DND-41 (cell line): Measurements from ENCODE around the gene SYNE1.
"Not testable (repeated sequence)": the region's sequence is repeated elsewhere in the genome, so short reads cannot be mapped to it uniquely, and the experiment has no call there.

Experiments
- ATAC-seq: fragments of 200-7000 bp; cut with Tn5 transposase; 3 replicates; pipeline ENCODE4 v1.9.1; 2021; ENCODE audit warnings: low read depth; ENCODE audit not compliant: insufficient read depth
- DNase-seq: peaks from one replicate; pipeline ENCODE4 v3.0.0-alpha.2; 2020
- H2AFZ ChIP-seq: 2 replicates; pipeline ENCODE4 v1.6.0; 2012; ENCODE audit warnings: low read depth, low read length
- H3K27ac ChIP-seq: 2 replicates; pipeline ENCODE4 v1.5.1; 2012; ENCODE audit warnings: low read length, inconsistent platforms
- H3K27me3 ChIP-seq: fragments of 200-600 bp; sonication (generic); 2 replicates; pipeline ENCODE4 v1.6.0; 2012; ENCODE audit warnings: low read length, mild to moderate bottlenecking, inconsistent platforms; ENCODE audit not compliant: insufficient read depth, poor library complexity
- H3K36me3 ChIP-seq: 2 replicates; pipeline ENCODE4 v1.5.1; 2012; ENCODE audit warnings: low read length, inconsistent platforms; ENCODE audit not compliant: insufficient read depth
- H3K4me1 ChIP-seq: 2 replicates; pipeline ENCODE4 v1.5.1; 2012; ENCODE audit warnings: mild to moderate bottlenecking, low read length; ENCODE audit not compliant: insufficient read depth
- H3K4me2 ChIP-seq: 2 replicates; pipeline ENCODE4 v1.6.0; 2012; ENCODE audit warnings: mild to moderate bottlenecking, moderate library complexity, low read length, inconsistent platforms; ENCODE audit not compliant: insufficient read depth
- H3K4me3 ChIP-seq, 2 experiments: fragments of 200-600 bp in 1 of 2; shearing (Covaris generic) in 1 of 2; 2 replicates each; pipeline ENCODE4 v1.5.1; 2012 to 2016; ENCODE audit warnings: inconsistent platforms in 2 of 2, low read length in 2 of 2, mild to moderate bottlenecking in 2 of 2, low read depth in 1 of 2, moderate library complexity in 1 of 2
- H3K79me2 ChIP-seq: 2 replicates; pipeline ENCODE4 v1.6.0; 2012; ENCODE audit warnings: low read length, inconsistent platforms; ENCODE audit not compliant: insufficient read depth
- H3K9ac ChIP-seq: 2 replicates; pipeline ENCODE4 v1.6.0; 2012; ENCODE audit warnings: low read depth, mild to moderate bottlenecking, inconsistent platforms, low read length, moderate library complexity
- H3K9me3 ChIP-seq: 2 replicates; pipeline ENCODE4 v1.5.1; 2012; ENCODE audit warnings: low read length, moderate library complexity, mild to moderate bottlenecking, inconsistent platforms; ENCODE audit not compliant: insufficient read depth, severe bottlenecking
- H4K20me1 ChIP-seq: 2 replicates; pipeline ENCODE4 v1.6.0; 2012; ENCODE audit warnings: low read length; ENCODE audit not compliant: insufficient read depth
- EZH2 ChIP-seq: IDR thresholded peaks from 3 replicates; pipeline ENCODE4 v1.6.1; 2012; ENCODE audit warnings: borderline replicate concordance, low read depth, mild to moderate bottlenecking, moderate library complexity, low read length, inconsistent platforms; ENCODE audit not compliant: severe bottlenecking
- TF ChIP-seq, protein P1 (sequence below): IDR thresholded peaks from 2 replicates; pipeline ENCODE4 v1.5.1; 2012; ENCODE audit warnings: borderline replicate concordance, low read length, moderate library complexity, mild to moderate bottlenecking; ENCODE audit not compliant: poor library complexity, severe bottlenecking; ENCODE audit errors: extremely low read depth

The SYNE1 gene

DNA sequence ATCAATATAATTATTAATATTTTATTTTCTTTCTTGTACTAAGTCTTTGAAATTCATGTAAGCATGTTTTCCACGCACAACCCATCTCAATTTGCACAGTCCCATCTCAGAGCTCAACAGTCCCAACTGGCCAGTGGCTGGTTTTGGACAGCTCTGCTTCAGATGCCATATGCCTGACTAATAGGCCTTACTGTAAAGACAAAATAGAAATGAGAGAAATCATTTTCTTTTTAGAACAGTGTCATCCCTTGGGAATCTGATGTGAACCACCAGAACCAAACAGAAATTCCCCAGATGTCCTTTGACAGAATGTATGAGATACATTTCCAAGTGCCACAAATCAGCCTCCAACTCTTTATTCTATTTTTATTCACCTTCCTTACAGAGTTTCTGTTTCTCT lies 490.8 kb downstream of the SYNE1 start:
- no peak overlapping the region for H3K4me3 ChIP-seq
- H3K27me3 ChIP-seq: no peaks in the 10 kb centered on the region
- no peaks in the 10 kb centered on the region for H3K4me1 ChIP-seq
- H3K79me2 ChIP-seq: no peaks in the 10 kb centered on the region
- DNase-seq (no peak), ATAC-seq (no peak)
- no peaks in the 10 kb centered on the region for H3K9me3 ChIP-seq
- no peaks in the 10 kb centered on the region for H4K20me1 ChIP-seq
- H3K27ac ChIP-seq: no peak overlapping the region
- H3K36me3 ChIP-seq: peaks cover 33% of the 10 kb centered on the region
- TF ChIP-seq, protein P1, sequence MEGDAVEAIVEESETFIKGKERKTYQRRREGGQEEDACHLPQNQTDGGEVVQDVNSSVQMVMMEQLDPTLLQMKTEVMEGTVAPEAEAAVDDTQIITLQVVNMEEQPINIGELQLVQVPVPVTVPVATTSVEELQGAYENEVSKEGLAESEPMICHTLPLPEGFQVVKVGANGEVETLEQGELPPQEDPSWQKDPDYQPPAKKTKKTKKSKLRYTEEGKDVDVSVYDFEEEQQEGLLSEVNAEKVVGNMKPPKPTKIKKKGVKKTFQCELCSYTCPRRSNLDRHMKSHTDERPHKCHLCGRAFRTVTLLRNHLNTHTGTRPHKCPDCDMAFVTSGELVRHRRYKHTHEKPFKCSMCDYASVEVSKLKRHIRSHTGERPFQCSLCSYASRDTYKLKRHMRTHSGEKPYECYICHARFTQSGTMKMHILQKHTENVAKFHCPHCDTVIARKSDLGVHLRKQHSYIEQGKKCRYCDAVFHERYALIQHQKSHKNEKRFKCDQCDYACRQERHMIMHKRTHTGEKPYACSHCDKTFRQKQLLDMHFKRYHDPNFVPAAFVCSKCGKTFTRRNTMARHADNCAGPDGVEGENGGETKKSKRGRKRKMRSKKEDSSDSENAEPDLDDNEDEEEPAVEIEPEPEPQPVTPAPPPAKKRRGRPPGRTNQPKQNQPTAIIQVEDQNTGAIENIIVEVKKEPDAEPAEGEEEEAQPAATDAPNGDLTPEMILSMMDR: no peak
- no peak for TF ChIP-seq EZH2
- no peak overlapping the region for H3K9ac ChIP-seq
- no peak overlapping the region for H3K4me2 ChIP-seq
- H2AFZ ChIP-seq: no peak overlapping the region

DNA sequence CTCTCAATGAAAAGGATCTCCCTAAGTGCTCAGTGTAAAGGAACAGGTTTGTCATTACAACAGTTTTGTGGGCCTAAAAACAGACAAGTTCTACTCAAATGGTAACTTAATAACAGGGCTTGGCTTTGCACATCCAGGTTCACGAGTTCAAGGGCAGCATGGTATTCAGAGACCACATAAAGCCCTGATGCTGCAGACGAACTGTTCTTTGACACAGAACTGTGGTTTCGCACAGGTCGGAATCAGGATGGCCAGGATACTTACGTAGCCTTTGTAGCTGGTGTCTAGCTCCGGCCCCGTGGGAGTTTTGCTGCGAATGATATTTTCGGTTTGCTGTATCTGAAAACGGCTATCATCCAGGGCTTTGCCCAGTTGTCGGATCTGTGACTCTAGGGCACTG lies 493.8 kb downstream of the SYNE1 start:
- no peaks in the 10 kb centered on the region for H3K79me2 ChIP-seq
- no peaks in the 10 kb centered on the region for H3K27me3 ChIP-seq
- ATAC-seq (no peak), DNase-seq (no peak)
- no peaks in the 10 kb centered on the region for H4K20me1 ChIP-seq
- H3K9ac ChIP-seq: no peak overlapping the region
- H3K36me3 ChIP-seq: peaks cover 18% of the 10 kb centered on the region
- no peaks in the 10 kb centered on the region for H3K9me3 ChIP-seq
- H3K4me1 ChIP-seq: no peaks in the 10 kb centered on the region
- H3K4me3 ChIP-seq: no peak overlapping the region
- H2AFZ ChIP-seq: no peak overlapping the region
- no peak for TF ChIP-seq EZH2
- TF ChIP-seq, protein P1: no peak
- H3K27ac ChIP-seq: no peak overlapping the region
- no peak overlapping the region for H3K4me2 ChIP-seq

DNA sequence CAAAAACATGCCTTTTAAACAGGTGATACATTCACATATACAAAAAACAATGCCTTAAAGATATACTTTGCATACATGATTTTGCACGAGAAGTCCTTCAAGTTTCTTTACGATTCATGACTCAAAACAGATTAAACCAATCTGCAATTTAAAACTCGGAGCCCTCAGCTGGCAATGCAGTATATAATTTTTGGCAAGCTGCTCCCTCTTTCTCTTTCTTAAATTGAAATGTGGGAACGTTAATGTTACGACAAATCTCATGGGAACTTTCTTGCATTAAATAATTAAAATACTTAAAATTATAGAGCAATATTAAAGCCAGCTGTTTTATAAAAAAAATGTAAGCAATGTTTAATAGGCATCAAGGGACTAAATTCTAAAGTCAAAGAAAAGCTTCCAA lies 495.1 kb downstream of the SYNE1 start:
- DNase-seq (no peak), ATAC-seq (no peak)

DNA sequence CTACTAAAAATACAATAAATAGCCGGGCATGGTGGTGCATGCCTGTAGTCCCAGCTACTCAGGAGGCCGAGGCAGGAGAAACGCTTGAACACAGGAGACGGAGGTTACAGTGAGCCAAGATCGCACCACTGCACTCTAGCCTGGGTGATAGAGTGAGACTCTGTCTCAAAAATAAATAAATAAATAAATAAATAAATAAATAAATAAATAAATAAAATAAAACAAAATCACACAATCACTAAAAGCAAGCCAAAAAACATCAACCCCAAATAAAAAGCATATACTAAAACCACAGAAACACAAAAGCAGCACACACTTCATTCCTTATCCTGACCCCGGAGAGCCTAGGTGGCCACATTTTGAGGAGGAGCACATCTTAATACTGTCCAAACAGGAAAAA lies 498.8 kb downstream of the SYNE1 start:
- peaks cover 21% of the 10 kb centered on the region for H3K36me3 ChIP-seq
- not testable (repeated sequence) for ATAC-seq, H2AFZ ChIP-seq, H4K20me1 ChIP-seq, H3K27ac ChIP-seq, H3K4me3 ChIP-seq, DNase-seq, H3K9me3 ChIP-seq, H3K27me3 ChIP-seq, H3K4me2 ChIP-seq, H3K4me1 ChIP-seq, H3K9ac ChIP-seq, H3K79me2 ChIP-seq

More for the DNA sequence above, 495.1 kb downstream of the SYNE1 start:
- H3K9ac ChIP-seq: no peak overlapping the region
- H3K79me2 ChIP-seq: no peaks in the 10 kb centered on the region
- H3K36me3 ChIP-seq: peaks cover 9% of the 10 kb centered on the region
- H4K20me1 ChIP-seq: no peaks in the 10 kb centered on the region
- H3K4me2 ChIP-seq: no peak overlapping the region
- no peaks in the 10 kb centered on the region for H3K9me3 ChIP-seq
- no peak overlapping the region for H2AFZ ChIP-seq
- H3K27me3 ChIP-seq: no peaks in the 10 kb centered on the region
- TF ChIP-seq, protein P1: no peak
- no peak for TF ChIP-seq EZH2
- H3K4me3 ChIP-seq: no peak overlapping the region
- H3K27ac ChIP-seq: no peak overlapping the region
- no peaks in the 10 kb centered on the region for H3K4me1 ChIP-seq
